Measurements from ENCODE around the gene HCK.

DNA sequence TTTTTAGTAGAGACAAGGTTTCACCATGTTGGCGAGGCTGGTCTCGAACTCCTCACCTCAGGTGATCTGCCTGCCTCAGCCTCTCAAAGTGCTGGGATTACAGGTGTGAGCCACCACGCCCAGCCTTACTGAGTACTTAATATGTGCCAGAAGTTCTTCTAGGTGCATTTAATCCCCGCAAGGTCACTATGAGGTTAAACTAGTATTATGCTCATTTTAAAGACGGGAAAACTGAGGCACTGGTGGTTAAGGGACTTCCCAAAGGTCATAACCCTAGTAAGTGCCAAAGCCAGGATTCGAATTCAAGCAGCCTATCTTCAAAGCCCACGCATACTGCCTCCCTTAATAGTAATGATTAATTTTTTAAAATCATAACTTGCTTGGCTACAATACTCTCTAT, 42.5 kb upstream of the HCK start:
- TF ChIP-seq CTCF (IDR thresholded peaks at IDR 0.05; ENCODE audit: insufficient read depth, low read depth, low read length) (no peak), EZH2 (IDR thresholded peaks at IDR 0.05; ENCODE audit: insufficient read depth, low read length) (no peak)
